ENCODE data around the gene ZIM2. TPM values are rescaled to one million over a fixed set of nuclear protein-coding genes. Genes with fewer than 3 reads are reported as not detected.

ZIM2 gene
- total RNA-seq, 1 donor from 2014 or later: not detected

DNA sequence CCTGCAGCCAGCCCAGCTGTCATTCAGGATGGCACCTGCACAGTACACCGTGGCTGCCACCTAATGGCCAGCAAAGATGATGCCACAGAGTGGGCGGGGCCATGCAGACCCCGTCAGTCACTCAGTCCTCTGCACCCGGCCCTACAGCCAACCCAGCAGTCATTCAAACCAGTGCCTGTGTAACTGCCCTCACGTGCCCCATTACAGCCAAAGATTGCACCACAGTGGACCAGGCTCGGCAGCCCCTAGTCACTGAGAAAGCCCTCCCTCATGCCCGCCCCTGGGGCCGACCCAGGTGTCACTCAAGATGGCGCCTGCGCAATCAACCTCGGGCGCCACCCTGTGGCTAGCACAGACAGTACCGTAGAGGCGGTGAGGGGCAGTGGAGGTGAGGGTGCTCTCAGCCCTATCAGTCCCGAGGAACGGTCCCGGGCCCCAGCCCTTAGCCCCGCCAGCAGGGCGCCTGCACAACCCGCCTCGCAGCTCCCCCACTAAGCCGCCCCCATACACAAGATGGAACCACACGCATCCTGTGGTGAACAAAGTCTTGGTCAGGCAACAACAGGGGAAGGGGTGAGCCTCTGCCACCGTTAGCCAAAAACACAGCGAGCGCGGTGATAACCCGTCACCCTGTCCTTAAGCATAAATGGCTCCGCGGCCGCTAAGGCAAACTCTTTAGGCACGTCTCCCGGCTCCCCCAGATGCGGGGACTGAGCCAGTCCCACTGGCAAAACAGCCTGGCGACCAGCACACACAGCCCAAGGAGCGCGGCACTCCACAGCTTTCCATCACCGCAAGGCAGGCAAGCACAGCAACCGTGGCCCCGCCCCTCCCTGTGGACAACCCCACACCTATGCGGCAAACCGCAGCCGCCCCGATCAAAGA, 2.3 kb downstream of the ZIM2 start:
- Histone ChIP-seq H2AFZ (ENCODE audit: low read depth, low read length) (peak overlapping the region; percentile 66), H3K4me1 (ENCODE audit: insufficient read depth, low read length) (no peaks in the 10 kb centered on the region), H3K27me3 (ENCODE audit: insufficient read depth, low read length) (no peaks in the 10 kb centered on the region), H3K27ac (ENCODE audit: low read depth, low read length) (no peak overlapping the region), H3K4me3 (ENCODE audit: insufficient read depth, low read depth, low read length) (peak overlapping the region; percentile 48), H4K20me1 (ENCODE audit: insufficient read depth, low read length) (no peaks in the 10 kb centered on the region), H3K79me2 (ENCODE audit: insufficient read depth, low read length) (no peaks in the 10 kb centered on the region), H3K36me3 (ENCODE audit: insufficient read depth, low read length) (no peaks in the 10 kb centered on the region), H3K9me3 (ENCODE audit: insufficient read depth, low read depth, low read length) (peaks cover 9% of the 10 kb centered on the region), H3K9ac (ENCODE audit: low read length) (peak overlapping the region; percentile 38), H3K4me2 (ENCODE audit: low read length) (peak overlapping the region; percentile 69)
- no peak for DNase-seq (ENCODE audit: low read depth)
- Mint-ChIP-seq H3K9me3 (ENCODE audit: unreplicated experiment) (peaks cover 21% of the 10 kb centered on the region), H3K27ac (ENCODE audit: unreplicated experiment) (no peak overlapping the region), H3K4me1 (ENCODE audit: low read depth, unreplicated experiment) (no peaks in the 10 kb centered on the region), H3K27me3 (ENCODE audit: low read depth, unreplicated experiment) (no peaks in the 10 kb centered on the region), H3K4me3 (ENCODE audit: unreplicated experiment) (no peak overlapping the region), H3K36me3 (ENCODE audit: low read depth, unreplicated experiment) (no peaks in the 10 kb centered on the region)
- FAIRE-seq: no peak
- TF ChIP-seq, protein P1, sequence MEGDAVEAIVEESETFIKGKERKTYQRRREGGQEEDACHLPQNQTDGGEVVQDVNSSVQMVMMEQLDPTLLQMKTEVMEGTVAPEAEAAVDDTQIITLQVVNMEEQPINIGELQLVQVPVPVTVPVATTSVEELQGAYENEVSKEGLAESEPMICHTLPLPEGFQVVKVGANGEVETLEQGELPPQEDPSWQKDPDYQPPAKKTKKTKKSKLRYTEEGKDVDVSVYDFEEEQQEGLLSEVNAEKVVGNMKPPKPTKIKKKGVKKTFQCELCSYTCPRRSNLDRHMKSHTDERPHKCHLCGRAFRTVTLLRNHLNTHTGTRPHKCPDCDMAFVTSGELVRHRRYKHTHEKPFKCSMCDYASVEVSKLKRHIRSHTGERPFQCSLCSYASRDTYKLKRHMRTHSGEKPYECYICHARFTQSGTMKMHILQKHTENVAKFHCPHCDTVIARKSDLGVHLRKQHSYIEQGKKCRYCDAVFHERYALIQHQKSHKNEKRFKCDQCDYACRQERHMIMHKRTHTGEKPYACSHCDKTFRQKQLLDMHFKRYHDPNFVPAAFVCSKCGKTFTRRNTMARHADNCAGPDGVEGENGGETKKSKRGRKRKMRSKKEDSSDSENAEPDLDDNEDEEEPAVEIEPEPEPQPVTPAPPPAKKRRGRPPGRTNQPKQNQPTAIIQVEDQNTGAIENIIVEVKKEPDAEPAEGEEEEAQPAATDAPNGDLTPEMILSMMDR (IDR thresholded peaks at IDR 0.05; ENCODE audit: insufficient read depth, low read depth, low read length): no peak
- no peak for TF ChIP-seq EZH2 (IDR thresholded peaks at IDR 0.05; ENCODE audit: insufficient read depth, low read length)

DNA sequence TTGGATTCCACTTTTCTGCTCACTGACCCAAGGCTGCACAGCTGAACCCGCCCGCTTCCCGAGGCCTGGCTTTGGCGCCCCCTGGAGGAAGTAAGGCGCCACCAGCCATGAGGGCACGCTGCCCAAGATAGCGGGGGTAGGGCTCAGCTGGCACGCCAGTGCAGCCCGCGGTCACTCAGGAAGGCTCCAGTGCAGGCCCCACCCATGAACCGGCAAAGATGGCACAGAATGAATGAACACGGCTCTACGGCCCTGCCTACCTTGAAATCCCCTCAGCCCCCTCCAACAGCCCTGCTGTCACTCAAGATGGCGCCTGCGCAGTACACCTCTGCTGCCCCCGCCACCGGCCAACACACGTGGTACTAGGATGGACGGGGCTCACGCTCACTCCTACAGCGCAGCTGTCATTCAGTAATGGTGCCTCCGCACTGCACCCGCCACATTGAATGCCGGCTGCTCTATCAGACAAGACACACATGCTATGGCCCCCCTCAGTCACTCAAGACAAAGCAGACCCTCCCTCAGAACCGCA, 3.0 kb downstream of the ZIM2 start:
- FAIRE-seq: no peak
- H3K36me3 ChIP-seq (ENCODE audit: insufficient read depth, low read length): no peaks in the 10 kb centered on the region

More for the DNA sequence above, 3.0 kb downstream of the ZIM2 start:
- Histone ChIP-seq H4K20me1 (ENCODE audit: insufficient read depth, low read length) (no peaks in the 10 kb centered on the region), H3K79me2 (ENCODE audit: insufficient read depth, low read length) (no peaks in the 10 kb centered on the region), H3K9ac (ENCODE audit: low read length) (no peak overlapping the region), H2AFZ (ENCODE audit: low read depth, low read length) (peak overlapping the region; percentile 56), H3K4me1 (ENCODE audit: insufficient read depth, low read length) (no peaks in the 10 kb centered on the region), H3K27me3 (ENCODE audit: insufficient read depth, low read length) (no peaks in the 10 kb centered on the region), H3K4me2 (ENCODE audit: low read length) (peak overlapping the region; percentile 69), H3K27ac (ENCODE audit: low read depth, low read length) (no peak overlapping the region), H3K9me3 (ENCODE audit: insufficient read depth, low read depth, low read length) (peaks cover 9% of the 10 kb centered on the region), H3K4me3 (ENCODE audit: insufficient read depth, low read depth, low read length) (no peak overlapping the region)
- Mint-ChIP-seq H3K4me1 (ENCODE audit: low read depth, unreplicated experiment) (no peaks in the 10 kb centered on the region), H3K4me3 (ENCODE audit: unreplicated experiment) (no peak overlapping the region), H3K27me3 (ENCODE audit: low read depth, unreplicated experiment) (no peaks in the 10 kb centered on the region), H3K9me3 (ENCODE audit: unreplicated experiment) (peaks cover 21% of the 10 kb centered on the region), H3K36me3 (ENCODE audit: low read depth, unreplicated experiment) (no peaks in the 10 kb centered on the region), H3K27ac (ENCODE audit: unreplicated experiment) (no peak overlapping the region)
- TF ChIP-seq, protein P1 (IDR thresholded peaks at IDR 0.05; ENCODE audit: insufficient read depth, low read depth, low read length): peak; percentile 15
- TF ChIP-seq EZH2 (IDR thresholded peaks at IDR 0.05; ENCODE audit: insufficient read depth, low read length): no peak
- no peak for DNase-seq (ENCODE audit: low read depth)

Data from astrocyte (in vitro differentiated cells and primary cell).